HG02840 (cell line): Measurements from ENCODE around the gene GOSR2.
"Not testable (repeated sequence)": the region's sequence is repeated elsewhere in the genome, so short reads cannot be mapped to it uniquely, and the experiment has no call there.

Experiments
- ATAC-seq: cut with Tn5 transposase; IDR thresholded peaks from one replicate; pipeline ENCODE4 v1.9.1; 2021; ENCODE audit warnings: mild to moderate bottlenecking, moderate library complexity, moderate number of reproducible peaks; ENCODE audit not compliant: unreplicated experiment, low FRiP score

GOSR2 gene

DNA sequence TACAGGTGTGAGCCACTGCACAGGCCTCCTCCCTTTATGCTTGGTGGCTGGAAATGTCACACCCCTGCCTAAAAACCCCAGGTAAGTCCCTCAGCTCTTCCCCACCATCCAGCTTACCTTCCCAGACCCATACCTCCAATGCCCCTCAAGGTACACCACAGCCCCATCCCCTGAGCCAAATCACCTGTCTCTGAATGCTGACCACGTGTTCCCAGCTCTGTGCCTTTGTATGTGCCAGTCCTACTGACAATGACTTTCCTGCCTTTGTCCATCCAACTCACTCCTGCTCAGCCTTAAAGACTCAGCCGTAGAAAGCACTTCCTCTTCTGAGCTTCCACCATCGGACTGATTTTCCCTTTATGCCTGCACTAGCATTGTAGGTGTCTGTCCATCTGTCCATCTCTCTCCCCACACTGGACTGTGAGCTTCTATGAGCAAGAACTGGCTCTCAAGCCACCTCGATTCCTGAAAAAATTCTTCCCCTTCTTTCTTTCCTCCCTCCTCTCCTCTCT lies 30.7 kb upstream of the GOSR2 start:
- ATAC-seq = no peak

- ATAC-seq = no peak
These were observed 28.9 kb upstream of the GOSR2 start for GRCh38 chr17:46894024-46894423.

DNA sequence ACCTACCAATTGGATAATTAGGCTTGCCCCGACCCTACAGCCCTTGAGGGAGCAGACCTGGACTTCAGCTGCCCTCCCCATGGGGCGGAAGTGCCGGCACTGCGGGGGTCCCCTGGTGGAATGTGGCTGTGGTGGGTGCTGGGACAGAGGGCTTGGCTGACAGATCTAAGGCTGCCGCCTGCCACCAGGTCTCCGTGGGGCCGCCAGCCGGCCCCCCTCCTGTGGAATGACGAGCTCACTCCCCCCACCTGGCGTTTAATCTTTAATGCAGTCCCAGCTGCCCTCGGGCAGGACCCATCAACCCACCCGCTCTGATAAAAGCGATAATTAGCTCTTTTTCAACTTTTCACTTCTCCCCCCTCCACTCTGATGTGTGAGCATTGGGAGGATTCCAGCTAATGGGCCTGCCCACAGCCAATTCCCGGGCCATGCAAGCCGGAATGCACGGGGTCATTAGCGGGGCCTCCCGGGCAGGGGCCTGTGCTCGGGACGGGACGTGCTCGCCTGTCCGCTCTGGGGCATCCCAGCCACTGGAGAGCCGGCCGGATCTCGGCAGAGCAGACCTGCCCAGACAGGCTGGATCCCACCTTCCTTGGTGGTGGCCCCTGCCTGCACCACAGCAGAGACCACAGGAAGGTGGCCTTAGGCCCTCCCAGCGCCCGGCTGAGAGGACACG lies 28.3 kb upstream of the GOSR2 start:
- ATAC-seq = no peak

- no peak for ATAC-seq
These were observed 27.8 kb upstream of the GOSR2 start for GRCh38 chr17:46895171-46895570.

GRCh38 chr17:46896991-46897390 lies 26.0 kb upstream of the GOSR2 start:
- no peak for ATAC-seq

- no peak for ATAC-seq
These were observed 24.6 kb upstream of the GOSR2 start for GRCh38 chr17:46898364-46898763.

- ATAC-seq = no peak
These were observed 24.1 kb upstream of the GOSR2 start for GRCh38 chr17:46898860-46899259.

GRCh38 chr17:46901291-46901690 lies 21.7 kb upstream of the GOSR2 start:
- ATAC-seq = no peak

GRCh38 chr17:46903762-46904672 lies 18.9 kb upstream of the GOSR2 start:
- ATAC-seq = no peak

GRCh38 chr17:46908068-46908737 lies 14.8 kb upstream of the GOSR2 start:
- ATAC-seq = no peak

GRCh38 chr17:46910179-46910927 lies 12.6 kb upstream of the GOSR2 start:
- ATAC-seq = no peak

DNA sequence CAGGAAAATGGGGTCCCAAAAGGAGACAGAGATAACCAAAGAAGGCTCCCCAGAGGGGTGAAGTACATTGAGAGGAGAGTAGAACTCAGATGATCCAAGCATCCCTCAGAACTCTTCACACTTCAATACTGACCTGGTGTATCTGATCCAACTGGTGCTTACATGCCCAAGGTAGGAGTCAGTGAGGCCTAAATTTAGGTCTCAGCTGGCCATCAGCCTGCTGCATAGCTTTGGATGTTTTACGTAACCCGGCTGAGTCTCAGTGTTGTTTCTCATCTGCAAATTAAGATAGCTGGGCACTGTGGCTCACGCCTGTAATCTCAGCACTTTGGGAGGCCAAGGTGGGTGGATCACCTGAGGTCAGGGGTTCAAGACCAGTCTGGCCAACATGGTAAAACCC lies 11.6 kb upstream of the GOSR2 start:
- no peak for ATAC-seq

DNA sequence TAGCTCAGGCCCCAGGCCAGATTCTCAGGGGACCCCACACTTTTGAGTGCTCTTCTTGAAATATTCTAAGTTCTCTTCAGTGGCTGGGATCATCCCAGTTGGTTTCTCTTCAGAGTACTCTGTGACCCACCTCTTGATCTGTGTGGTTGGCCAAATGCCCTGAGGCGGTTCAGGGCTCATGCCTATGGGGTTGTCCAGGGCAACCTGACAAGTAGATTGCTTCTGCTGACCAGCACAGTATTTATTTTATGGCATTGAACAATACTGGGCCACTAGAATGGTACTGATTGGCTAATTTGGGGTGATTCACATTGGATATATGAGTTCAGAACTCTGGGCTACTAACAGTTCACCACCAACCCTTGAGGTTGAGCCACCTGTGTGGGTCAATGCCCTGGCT lies 7.4 kb upstream of the GOSR2 start:
- no peak for ATAC-seq

DNA sequence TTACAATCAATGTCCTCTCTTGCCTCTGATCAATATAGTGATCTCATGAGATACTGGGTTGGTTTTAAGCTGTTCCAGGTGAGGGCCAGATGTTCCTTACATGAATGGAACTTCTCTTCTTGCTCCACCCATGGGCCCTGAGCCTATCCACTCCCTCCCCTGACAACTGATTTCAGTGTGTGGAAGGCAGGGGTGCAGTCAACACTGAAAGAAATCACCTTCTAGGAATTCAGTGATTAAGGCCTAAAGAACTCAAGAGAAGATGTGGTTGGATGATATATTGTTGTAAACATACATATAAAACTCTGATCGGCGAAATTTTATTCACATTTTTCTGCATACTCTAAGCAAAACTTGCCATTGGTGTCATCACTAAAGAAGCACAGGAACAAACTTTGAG lies 6.7 kb upstream of the GOSR2 start:
- ATAC-seq = no peak

- no peak for ATAC-seq
These were observed 6.3 kb upstream of the GOSR2 start for GRCh38 chr17:46916623-46917022.

- ATAC-seq = no peak
These were observed 5.9 kb upstream of the GOSR2 start for GRCh38 chr17:46917041-46917440.

GRCh38 chr17:46917516-46917915 lies 5.4 kb upstream of the GOSR2 start:
- no peak for ATAC-seq

DNA sequence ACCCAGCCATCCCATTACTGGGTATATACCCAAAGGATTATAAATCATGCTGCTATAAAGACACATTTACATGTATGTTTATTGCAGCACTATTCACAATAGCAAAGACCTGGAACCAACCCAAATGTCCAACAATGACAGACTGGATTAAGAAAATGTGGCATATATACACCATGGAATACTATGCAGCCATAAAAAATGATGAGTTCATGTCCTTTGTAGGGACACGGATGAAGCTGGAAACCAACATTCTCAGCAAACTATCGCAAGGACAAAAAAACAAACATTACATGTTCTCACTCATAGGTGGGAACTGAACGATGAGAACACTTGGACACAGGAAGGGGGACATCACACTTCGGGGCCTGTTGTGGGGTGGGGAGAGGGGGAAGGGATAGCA lies 998 bp upstream of the GOSR2 start:
- ATAC-seq = not testable (repeated sequence)

DNA sequence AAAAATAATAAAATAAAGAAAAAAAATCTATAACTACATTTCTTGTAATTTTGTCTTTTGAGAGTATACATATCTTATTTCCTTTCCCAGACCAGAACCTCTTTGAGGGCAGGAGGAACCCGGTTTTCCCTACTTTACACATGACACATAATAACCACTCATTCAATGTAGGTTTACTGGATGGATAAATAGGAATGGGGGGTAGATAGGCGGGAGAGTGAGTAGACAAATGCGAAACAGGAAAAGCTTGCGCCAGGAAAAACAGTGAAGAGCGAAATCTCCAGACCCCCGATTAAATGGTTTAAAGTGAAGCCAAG lies 515 bp upstream of the GOSR2 start:
- no peak for ATAC-seq

DNA sequence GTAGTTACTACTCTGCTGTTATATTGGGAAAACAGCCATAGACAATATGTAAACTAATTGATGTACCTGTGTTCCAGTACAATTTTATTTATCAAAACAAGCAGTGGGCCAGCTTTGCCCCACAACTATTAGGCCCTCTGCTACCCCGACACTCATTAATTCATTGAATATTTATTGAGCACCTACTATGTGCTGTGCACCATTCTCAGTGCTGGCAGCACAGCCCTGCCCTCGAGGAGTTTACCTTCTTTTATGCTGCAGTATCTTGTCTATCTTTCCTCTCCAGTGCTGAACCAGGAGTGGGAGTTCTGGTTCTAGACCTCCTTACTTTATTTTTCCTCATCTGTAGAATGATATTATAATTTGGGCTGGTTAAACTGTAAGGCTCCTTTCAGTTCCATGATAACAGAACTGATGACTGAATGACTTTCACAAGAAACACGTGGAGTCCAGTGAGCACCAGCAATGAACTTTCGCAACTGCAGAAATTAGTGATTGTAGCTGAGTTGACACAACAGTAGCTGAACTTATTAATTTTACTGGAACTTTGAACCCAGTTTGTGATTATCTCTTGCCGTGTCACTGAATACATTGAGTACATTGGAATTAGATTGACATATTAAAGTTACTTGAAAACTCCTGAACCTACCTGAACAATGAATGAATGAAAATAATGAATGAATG lies 2.4 kb downstream of the GOSR2 start:
- ATAC-seq = no peak
